Endothelial cell of umbilical vein (primary cell): ENCODE measurements around the gene PROX1. TPM values are rescaled to one million over a fixed set of nuclear protein-coding genes. Genes with fewer than 3 reads are reported as not detected.

ENCODE experiments used
- BruUV-seq: library from RNA; stranded (reverse); fragments of 400-500 nt; replicated peaks from 2 replicates; lab custom pipeline; 2021; lab: Mats Ljungman, UMichigan
- CTCF ChIA-PET: fragments of 300-600, 350-600 bp; sonication (Branson Sonifier 250); formaldehyde crosslinking; loops from one replicate; lab custom pipeline; 2021; ENCODE audit warnings: antibody characterized with exemption, inconsistent platforms; lab: Charles Lee
- POLR2A ChIA-PET: fragments of 300-600, 350-600 bp; sonication (Branson Sonifier 250); formaldehyde crosslinking; loops from one replicate; lab custom pipeline; 2021; ENCODE audit warnings: antibody characterized with exemption, inconsistent platforms; lab: Charles Lee
- DNase-seq: peaks from one replicate; pipeline ENCODE4 v3.0.0-alpha.2; 2011; ENCODE audit warnings: low read depth, low spot score
- FAIRE-seq: peaks from 2 replicates; lab custom pipeline; 2011; peaks lifted over from hg19 to GRCh38; lab: Jason Lieb, UNC
- H2AFZ ChIP-seq: 2 replicates; pipeline ENCODE4 v1.6.0; 2012; ENCODE audit warnings: low read depth, low read length, control low read depth, inconsistent platforms
- H3K27ac ChIP-seq: 2 replicates; pipeline ENCODE4 v1.5.1; 2011; ENCODE audit warnings: low read depth, mild to moderate bottlenecking, control low read depth, low read length, moderate library complexity; ENCODE audit not compliant: insufficient read depth
- H3K27me3 ChIP-seq, 2 experiments: 2 replicates each; pipeline versions ENCODE4 v1.6.0 to v1.6.1; 2011; ENCODE audit warnings: low read length in 2 of 2, mixed read lengths in 1 of 2; ENCODE audit not compliant: control insufficient read depth in 2 of 2, insufficient read depth in 2 of 2
- H3K36me3 ChIP-seq, 2 experiments: 2 replicates in 1 of 2; 3 replicates in 1 of 2; pipeline ENCODE4 v1.5.1; 2011; ENCODE audit warnings: low read length in 2 of 2, mild to moderate bottlenecking in 1 of 2, moderate library complexity in 1 of 2; ENCODE audit not compliant: control insufficient read depth in 2 of 2, insufficient read depth in 2 of 2; ENCODE audit errors: extremely low read depth in 1 of 2
- H3K4me1 ChIP-seq: 3 replicates; pipeline ENCODE4 v1.5.1; 2011; ENCODE audit warnings: mild to moderate bottlenecking, low read length; ENCODE audit not compliant: control insufficient read depth, insufficient read depth; ENCODE audit errors: extremely low read depth
- H3K4me2 ChIP-seq: 2 replicates; pipeline ENCODE4 v1.6.1; 2011; ENCODE audit warnings: low read length, control low read depth, mixed read lengths; ENCODE audit not compliant: insufficient read depth
- H3K4me3 ChIP-seq, 3 experiments: fragments of 200-600 bp in 1 of 3; sonication (generic), shearing (Covaris generic) in 1 of 3; replicated peaks in 1 of 3; 2 replicates each; pipeline ENCODE4 v1.5.1; 2011 to 2016; ENCODE audit warnings: control low read depth in 3 of 3, low read length in 3 of 3, mild to moderate bottlenecking in 2 of 3, inconsistent platforms in 1 of 3, low read depth in 1 of 3, moderate library complexity in 1 of 3; ENCODE audit not compliant: insufficient read depth in 1 of 3
- H3K79me2 ChIP-seq: 2 replicates; pipeline ENCODE4 v1.6.0; 2012; ENCODE audit warnings: low read length, inconsistent platforms; ENCODE audit not compliant: control insufficient read depth, insufficient read depth
- H3K9ac ChIP-seq: replicated peaks from 2 replicates; pipeline ENCODE3; 2011; ENCODE audit warnings: low read length, control low read depth; ENCODE audit not compliant: insufficient read depth; ENCODE audit errors: extremely low read depth
- H3K9me1 ChIP-seq: replicated peaks from 3 replicates; pipeline ENCODE4 v1.6.0; 2011; ENCODE audit warnings: mild to moderate bottlenecking, low read length; ENCODE audit not compliant: control insufficient read depth, insufficient read depth; ENCODE audit errors: extremely low read depth
- H3K9me3 ChIP-seq: replicated peaks from 2 replicates; pipeline ENCODE4 v1.5.1; 2012; ENCODE audit warnings: low read length, inconsistent platforms; ENCODE audit not compliant: control insufficient read depth, insufficient read depth
- H4K20me1 ChIP-seq: replicated peaks from 2 replicates; pipeline ENCODE3; 2011; ENCODE audit warnings: mild to moderate bottlenecking, low read length; ENCODE audit not compliant: control insufficient read depth, insufficient read depth; ENCODE audit errors: extremely low read depth
- CTCF ChIP-seq, 2 donors: IDR thresholded peaks; 1 replicate in 1 of 2; 2 replicates in 1 of 2; pipeline ENCODE4 v1.5.1; 2011; ENCODE audit warnings: low read length in 2 of 2, mild to moderate bottlenecking in 2 of 2, moderate library complexity in 2 of 2, control low read depth in 1 of 2, inconsistent platforms in 1 of 2, low read depth in 1 of 2; ENCODE audit not compliant: insufficient read depth in 1 of 2; ENCODE audit errors: extremely low read depth in 1 of 2
- EZH2 ChIP-seq: IDR thresholded peaks from 2 replicates; pipeline ENCODE4 v1.6.1; 2012; ENCODE audit warnings: borderline replicate concordance, low read depth, mild to moderate bottlenecking, moderate library complexity, low read length, inconsistent platforms; ENCODE audit not compliant: severe bottlenecking
- FOS ChIP-seq: IDR thresholded peaks from 2 replicates; pipeline ENCODE4 v1.6.1; 2011; ENCODE audit warnings: mild to moderate bottlenecking, low read length, moderate library complexity, borderline replicate concordance; ENCODE audit not compliant: insufficient read depth
- GATA2 ChIP-seq: IDR thresholded peaks from 2 replicates; pipeline ENCODE4 v1.7.0; 2011; ENCODE audit warnings: low read depth, mild to moderate bottlenecking, moderate library complexity, mixed read lengths, low read length; ENCODE audit not compliant: insufficient read length, insufficient read depth
- MYC ChIP-seq: IDR thresholded peaks from one replicate; pipeline ENCODE4 v1.6.1; 2011; ENCODE audit warnings: mild to moderate bottlenecking, low read depth, low read length
- POLR2A ChIP-seq: IDR thresholded peaks from 2 replicates; pipeline ENCODE4 v1.6.1; 2012; ENCODE audit warnings: low read depth, mild to moderate bottlenecking, control low read depth, low read length
- dilution Hi-C: fragments of 300-500 bp; cut with MboI; formaldehyde crosslinking; loops from one replicate; pipeline ENCODE4 v1.15.0; 2019; ENCODE audit warnings: low sequenced_read_pairs; ENCODE audit not compliant: extremely low pct_ligation_motif_present
- intact Hi-C: fragments of 100-400 bp; cut with micrococcal nuclease; formaldehyde crosslinking; loops from one replicate; pipeline ENCODE4 v1.10.0; 2022
- polyA plus RNA-seq, 4 experiments: library from polyadenylated mRNA; depleted of rRNA in 3 of 4; stranded (reverse) in 3 of 4; unstranded in 1 of 4; fragments of >200 nt; gene quantifications; 2 replicates each; pipeline versions ENCODE4 v1.2.1 to v1.2.3, GENCODE V29; 2011 to 2012; ENCODE audit warnings: missing spikeins in 1 of 4
- total RNA-seq: library from RNA; stranded (reverse); gene quantifications from 2 replicates; pipeline ENCODE4 v1.2.3, GENCODE V29; 2021
- TF ChIP-seq, protein P1 (sequence below): IDR thresholded peaks from 2 replicates; pipeline ENCODE4 v1.6.1; 2011; ENCODE audit not compliant: insufficient read depth, insufficient read length

PROX1 gene
- total and polyA plus RNA-seq, 2 donors (not counting 3 experiments of a cell fraction or from before 2014, with no cell fraction given) = 2.2 to 4.0 TPM

- intact Hi-C loops = no loop called here
- H3K4me1 ChIP-seq = no peaks in the 10 kb centered on the region
- no peak overlapping the region for H3K4me3 ChIP-seq
- DNase-seq = no peak
- no TSS peak for BruUV-seq
- no peaks in the 10 kb centered on the region for H3K36me3 ChIP-seq
- no peaks in the 10 kb centered on the region for H3K27me3 ChIP-seq
- ChIA-PET CTCF (no interaction called here), POLR2A (no interaction called here)
- no peaks in the 10 kb centered on the region for H3K9me3 ChIP-seq
- no peak overlapping the region for H3K4me2 ChIP-seq
- FAIRE-seq = no peak
- H3K9ac ChIP-seq = no peak overlapping the region
- no peak overlapping the region for H2AFZ ChIP-seq
- no peak overlapping the region for H3K27ac ChIP-seq
- no peaks in the 10 kb centered on the region for H3K9me1 ChIP-seq
- dilution Hi-C loops = no loop called here
- TF ChIP-seq EZH2 (no peak), GATA2 (no peak), CTCF (IDR thresholded peaks at IDR 0.05; ENCODE audit: extremely low read depth in 1 of 2, insufficient read depth in 1 of 2, low read depth in 1 of 2, low read length in 2 of 2) (no peak), MYC (no peak), FOS (no peak), POLR2A (no peak)
- TF ChIP-seq, protein P1, sequence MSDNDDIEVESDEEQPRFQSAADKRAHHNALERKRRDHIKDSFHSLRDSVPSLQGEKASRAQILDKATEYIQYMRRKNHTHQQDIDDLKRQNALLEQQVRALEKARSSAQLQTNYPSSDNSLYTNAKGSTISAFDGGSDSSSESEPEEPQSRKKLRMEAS = no peak
- H3K79me2 ChIP-seq = no peaks in the 10 kb centered on the region
- no peaks in the 10 kb centered on the region for H4K20me1 ChIP-seq
Observed at GRCh38 chr1:214058076-214058475, 70.3 kb downstream of the PROX1 start.
